Measurements from ENCODE around the gene ALDH18A1.

ALDH18A1 gene

GRCh38 chr10:95559471-95559870 is 97.0 kb downstream of the ALDH18A1 start:
- Histone ChIP-seq H3K27ac (no peak overlapping the region), H3K4me2 (ENCODE audit: low read length) (no peak overlapping the region), H3K4me3 (ENCODE audit: low read depth, low read length) (no peak overlapping the region), H3K4me1 (peaks cover 3% of the 10 kb centered on the region), H3K36me3 (ENCODE audit: control insufficient read depth, insufficient read depth, low read length) (no peaks in the 10 kb centered on the region), H2AFZ (no peak overlapping the region), H3K27me3 (ENCODE audit: control insufficient read depth, insufficient read depth, low read length) (no peaks in the 10 kb centered on the region), H3K9me3 (ENCODE audit: control insufficient read depth, low read length) (no peaks in the 10 kb centered on the region), H3K9ac (no peak overlapping the region), H3K79me2 (no peaks in the 10 kb centered on the region)
- TF ChIP-seq, protein P1, sequence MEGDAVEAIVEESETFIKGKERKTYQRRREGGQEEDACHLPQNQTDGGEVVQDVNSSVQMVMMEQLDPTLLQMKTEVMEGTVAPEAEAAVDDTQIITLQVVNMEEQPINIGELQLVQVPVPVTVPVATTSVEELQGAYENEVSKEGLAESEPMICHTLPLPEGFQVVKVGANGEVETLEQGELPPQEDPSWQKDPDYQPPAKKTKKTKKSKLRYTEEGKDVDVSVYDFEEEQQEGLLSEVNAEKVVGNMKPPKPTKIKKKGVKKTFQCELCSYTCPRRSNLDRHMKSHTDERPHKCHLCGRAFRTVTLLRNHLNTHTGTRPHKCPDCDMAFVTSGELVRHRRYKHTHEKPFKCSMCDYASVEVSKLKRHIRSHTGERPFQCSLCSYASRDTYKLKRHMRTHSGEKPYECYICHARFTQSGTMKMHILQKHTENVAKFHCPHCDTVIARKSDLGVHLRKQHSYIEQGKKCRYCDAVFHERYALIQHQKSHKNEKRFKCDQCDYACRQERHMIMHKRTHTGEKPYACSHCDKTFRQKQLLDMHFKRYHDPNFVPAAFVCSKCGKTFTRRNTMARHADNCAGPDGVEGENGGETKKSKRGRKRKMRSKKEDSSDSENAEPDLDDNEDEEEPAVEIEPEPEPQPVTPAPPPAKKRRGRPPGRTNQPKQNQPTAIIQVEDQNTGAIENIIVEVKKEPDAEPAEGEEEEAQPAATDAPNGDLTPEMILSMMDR (IDR thresholded peaks at IDR 0.05) = no peak

- H3K27ac ChIP-seq = no peak overlapping the region
- peaks cover 2% of the 10 kb centered on the region for H3K79me2 ChIP-seq
- H3K36me3 ChIP-seq (ENCODE audit: control insufficient read depth, insufficient read depth, low read length) = no peaks in the 10 kb centered on the region
- H3K9me3 ChIP-seq (ENCODE audit: control insufficient read depth, low read length) = no peaks in the 10 kb centered on the region
- H3K4me3 ChIP-seq (ENCODE audit: low read depth, low read length) = no peak overlapping the region
- H3K27me3 ChIP-seq (ENCODE audit: control insufficient read depth, insufficient read depth, low read length) = no peaks in the 10 kb centered on the region
- TF ChIP-seq, protein P1 (IDR thresholded peaks at IDR 0.05) = no peak
- no peak overlapping the region for H3K4me2 ChIP-seq (ENCODE audit: low read length)
- no peak overlapping the region for H3K9ac ChIP-seq
- peaks cover 3% of the 10 kb centered on the region for H3K4me1 ChIP-seq
- no peak overlapping the region for H2AFZ ChIP-seq
Measured at GRCh38 chr10:95558593-95559320, 97.8 kb downstream of the ALDH18A1 start.

DNA sequence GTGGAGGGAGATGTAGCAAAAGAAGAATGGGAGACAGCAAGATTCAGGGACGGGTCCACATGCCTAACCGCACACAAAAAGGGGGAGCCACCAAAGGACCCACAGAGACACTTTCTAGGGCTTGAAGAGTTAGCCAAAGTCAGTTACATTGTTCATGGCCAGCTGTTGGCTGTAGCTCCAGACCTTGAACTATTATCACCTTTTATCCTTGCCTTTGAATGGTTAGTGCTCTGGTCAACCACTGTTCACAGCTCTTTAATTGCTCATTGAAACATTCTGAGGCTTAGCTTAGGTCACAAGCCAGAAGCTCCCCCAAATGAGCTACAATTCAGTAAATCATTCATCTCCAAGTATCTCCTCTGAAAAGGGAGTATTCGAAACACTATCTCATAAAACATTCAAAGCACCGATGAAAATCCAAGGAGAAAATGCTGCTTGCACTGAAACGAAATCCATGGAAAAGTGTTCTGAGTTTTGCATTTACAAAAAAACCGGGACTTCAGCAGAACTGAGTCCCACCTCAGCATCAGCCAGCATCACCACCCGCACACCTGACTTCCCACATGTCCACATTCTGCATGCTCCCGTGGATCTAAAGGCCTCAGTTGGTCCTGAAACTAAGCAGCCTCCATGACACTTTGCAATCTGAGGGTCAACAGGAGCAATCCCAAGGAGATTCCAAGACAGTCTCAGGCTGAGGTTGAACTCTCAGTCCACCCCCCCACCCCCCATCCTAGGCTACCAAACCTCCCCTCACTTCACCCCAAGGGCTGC is 99.3 kb downstream of the ALDH18A1 start:
- Histone ChIP-seq H3K4me3 (ENCODE audit: low read depth, low read length) (no peak overlapping the region), H3K27me3 (ENCODE audit: control insufficient read depth, insufficient read depth, low read length) (no peaks in the 10 kb centered on the region), H3K9ac (no peak overlapping the region), H2AFZ (no peak overlapping the region), H3K9me3 (ENCODE audit: control insufficient read depth, low read length) (no peaks in the 10 kb centered on the region), H3K4me2 (ENCODE audit: low read length) (no peak overlapping the region), H3K36me3 (ENCODE audit: control insufficient read depth, insufficient read depth, low read length) (no peaks in the 10 kb centered on the region), H3K4me1 (peaks cover 3% of the 10 kb centered on the region), H3K27ac (no peak overlapping the region), H3K79me2 (peaks cover 2% of the 10 kb centered on the region)
- TF ChIP-seq, protein P1 (IDR thresholded peaks at IDR 0.05) = no peak
